ENCODE measurements around the gene MTA3.

The MTA3 gene

DNA sequence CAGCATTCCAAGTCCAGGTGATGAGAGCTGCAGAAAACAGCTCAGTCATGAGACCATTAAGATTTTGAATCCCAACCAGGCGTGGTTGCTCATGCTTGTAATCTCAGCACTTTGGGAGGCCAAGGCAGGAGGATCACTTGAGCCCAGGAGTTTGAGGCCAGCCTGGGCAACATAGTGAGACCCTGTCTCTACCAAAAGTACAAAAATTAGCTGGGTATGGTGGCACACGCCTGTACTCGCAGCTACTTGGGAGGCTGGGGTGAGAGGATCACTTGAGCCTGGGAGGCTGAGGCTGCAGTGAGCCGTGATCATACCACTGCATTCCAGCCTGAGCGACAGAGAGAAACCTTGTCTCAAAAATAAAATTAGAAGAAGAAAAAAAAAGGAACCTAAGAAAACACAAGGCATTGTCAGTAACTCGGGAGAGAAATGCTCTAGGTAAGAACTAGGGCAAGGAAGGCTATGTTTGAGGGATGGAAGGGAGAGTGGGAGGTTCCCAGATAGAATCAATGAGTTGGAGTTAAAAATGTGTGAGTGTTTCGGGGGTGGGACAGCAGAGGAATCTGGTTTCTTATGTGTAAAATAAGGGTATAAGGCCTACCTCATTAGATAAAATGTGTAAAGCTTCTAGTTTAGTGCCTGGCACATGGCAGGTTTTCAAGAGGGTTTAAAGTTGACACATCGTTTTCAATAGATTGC is 23.3 kb upstream of the MTA3 start:
- no peak overlapping the region for H3K4me3 ChIP-seq (ENCODE audit: low read depth, low read length)
- DNase-seq (ENCODE audit: low read depth): no peak
- TF ChIP-seq, protein P1, sequence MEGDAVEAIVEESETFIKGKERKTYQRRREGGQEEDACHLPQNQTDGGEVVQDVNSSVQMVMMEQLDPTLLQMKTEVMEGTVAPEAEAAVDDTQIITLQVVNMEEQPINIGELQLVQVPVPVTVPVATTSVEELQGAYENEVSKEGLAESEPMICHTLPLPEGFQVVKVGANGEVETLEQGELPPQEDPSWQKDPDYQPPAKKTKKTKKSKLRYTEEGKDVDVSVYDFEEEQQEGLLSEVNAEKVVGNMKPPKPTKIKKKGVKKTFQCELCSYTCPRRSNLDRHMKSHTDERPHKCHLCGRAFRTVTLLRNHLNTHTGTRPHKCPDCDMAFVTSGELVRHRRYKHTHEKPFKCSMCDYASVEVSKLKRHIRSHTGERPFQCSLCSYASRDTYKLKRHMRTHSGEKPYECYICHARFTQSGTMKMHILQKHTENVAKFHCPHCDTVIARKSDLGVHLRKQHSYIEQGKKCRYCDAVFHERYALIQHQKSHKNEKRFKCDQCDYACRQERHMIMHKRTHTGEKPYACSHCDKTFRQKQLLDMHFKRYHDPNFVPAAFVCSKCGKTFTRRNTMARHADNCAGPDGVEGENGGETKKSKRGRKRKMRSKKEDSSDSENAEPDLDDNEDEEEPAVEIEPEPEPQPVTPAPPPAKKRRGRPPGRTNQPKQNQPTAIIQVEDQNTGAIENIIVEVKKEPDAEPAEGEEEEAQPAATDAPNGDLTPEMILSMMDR (IDR thresholded peaks at IDR 0.05; ENCODE audit: control insufficient read depth, extremely low read depth, insufficient read depth): no peak

DNA sequence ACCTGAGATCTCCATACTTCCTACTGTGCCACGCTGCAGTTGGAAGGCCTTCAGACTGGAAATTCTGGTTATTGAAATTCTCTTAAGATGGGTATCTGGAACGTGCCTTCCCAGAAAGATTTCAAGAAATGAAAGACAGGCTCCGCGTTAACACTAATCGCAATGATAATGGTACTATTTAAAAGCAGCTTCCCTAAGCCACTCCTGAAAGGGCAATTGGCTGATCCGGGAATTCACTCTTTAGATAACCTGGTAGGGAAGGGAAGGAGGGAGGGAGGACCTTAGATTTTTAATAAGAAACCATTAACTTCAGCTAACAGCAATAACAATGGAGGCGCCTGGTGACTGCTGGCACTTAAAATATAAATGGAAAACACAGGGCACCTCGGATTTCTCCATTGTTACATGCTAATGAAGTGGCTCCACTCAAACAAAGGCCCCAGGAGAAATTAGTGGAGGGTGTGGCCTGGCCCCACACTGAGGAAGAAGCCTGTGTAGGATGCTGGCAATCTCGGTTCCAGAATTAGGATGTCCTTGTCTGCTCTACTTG is 22.5 kb upstream of the MTA3 start:
- H3K4me3 ChIP-seq (ENCODE audit: low read depth, low read length): no peak overlapping the region
- TF ChIP-seq, protein P1 (IDR thresholded peaks at IDR 0.05; ENCODE audit: control insufficient read depth, extremely low read depth, insufficient read depth): no peak
- DNase-seq (ENCODE audit: low read depth): peak; percentile 22

DNA sequence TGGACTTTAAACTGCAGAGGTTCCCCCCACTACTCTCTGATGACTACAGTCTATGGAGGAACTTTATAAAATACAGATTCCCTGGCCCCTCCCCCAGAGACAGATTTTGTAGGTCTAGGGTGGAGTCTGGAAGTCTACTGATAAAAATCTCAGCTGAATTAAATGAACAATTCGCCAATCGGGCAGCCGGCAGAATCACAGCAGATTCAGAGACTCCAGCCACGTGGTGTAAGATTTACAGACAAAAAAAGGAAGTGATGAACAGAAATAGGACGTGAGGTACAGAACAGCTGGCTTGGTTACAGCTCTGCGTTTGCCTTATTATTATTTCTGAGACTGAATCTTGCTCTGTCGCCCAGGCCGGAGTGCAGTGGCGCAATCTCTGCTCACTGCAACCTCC is 21.4 kb upstream of the MTA3 start:
- TF ChIP-seq, protein P1 (IDR thresholded peaks at IDR 0.05; ENCODE audit: control insufficient read depth, extremely low read depth, insufficient read depth): no peak
- H3K4me3 ChIP-seq (ENCODE audit: low read depth, low read length): no peak overlapping the region

DNA sequence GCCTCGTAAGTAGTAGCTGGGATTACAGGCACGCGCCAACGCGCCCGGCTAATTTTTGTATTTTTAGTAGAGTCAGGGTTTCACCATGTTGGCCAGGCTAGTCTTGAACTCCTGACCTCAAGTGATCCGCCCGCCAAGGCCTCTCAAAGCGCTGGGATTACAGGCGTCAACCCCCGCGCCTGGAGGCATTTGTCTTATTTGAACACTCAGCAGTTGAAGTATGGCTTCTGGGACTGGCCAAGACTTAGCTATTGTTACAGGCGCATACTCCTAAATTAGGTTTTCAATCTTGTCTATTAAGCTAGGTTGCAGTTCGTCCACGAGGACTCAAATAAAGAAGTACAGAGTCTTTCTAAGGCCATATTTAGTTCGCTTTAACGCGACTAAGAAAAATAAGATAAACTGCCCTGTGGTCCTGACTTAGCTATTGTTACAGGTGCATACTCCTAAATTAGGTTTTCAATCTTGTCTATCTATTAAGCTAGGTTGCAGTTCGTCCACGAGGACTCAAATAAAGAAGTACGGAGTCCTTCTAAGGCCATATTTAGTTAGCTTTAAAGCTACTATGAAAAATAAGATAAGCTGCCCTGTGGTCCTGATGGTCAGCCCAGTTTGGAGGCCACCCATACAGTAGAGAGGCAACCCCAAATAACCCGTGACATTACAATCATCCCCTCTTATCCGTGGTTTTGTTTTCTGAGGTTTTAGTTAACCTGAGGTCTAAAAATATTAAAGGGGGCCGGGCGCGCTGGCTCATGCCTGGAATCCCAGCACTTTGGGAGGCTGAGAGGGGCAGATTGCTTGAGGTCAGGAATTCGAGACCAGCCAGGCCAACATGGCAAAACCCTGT is 20.8 kb upstream of the MTA3 start:
- no peak for DNase-seq (ENCODE audit: low read depth)
- TF ChIP-seq, protein P1 (IDR thresholded peaks at IDR 0.05; ENCODE audit: control insufficient read depth, extremely low read depth, insufficient read depth): no peak
- no peak overlapping the region for H3K4me3 ChIP-seq (ENCODE audit: low read depth, low read length)

More for the DNA sequence above, 21.4 kb upstream of the MTA3 start:
- no peak for DNase-seq (ENCODE audit: low read depth)

DNA sequence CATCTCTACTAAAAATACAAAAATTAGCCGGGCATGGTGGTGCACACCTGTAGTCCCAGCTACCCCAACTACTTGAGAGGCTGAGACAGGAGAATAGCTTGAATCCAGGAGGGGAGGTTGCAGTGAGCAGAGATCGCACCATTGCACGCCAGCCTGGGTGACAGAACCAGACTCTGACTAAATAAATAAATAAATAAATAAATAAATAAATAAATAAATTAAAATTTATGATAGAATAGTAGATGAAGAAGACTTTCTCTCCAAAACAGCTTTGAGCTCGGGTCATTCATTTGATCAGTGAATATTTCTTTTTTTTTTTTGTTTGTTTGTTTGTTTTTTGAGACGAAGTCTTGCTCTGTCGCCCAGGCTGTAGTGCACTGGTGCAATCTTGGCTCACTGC is 17.6 kb upstream of the MTA3 start:
- TF ChIP-seq, protein P1 (IDR thresholded peaks at IDR 0.05; ENCODE audit: control insufficient read depth, extremely low read depth, insufficient read depth): no peak
- no peak overlapping the region for H3K4me3 ChIP-seq (ENCODE audit: low read depth, low read length)
- no peak for DNase-seq (ENCODE audit: low read depth)

DNA sequence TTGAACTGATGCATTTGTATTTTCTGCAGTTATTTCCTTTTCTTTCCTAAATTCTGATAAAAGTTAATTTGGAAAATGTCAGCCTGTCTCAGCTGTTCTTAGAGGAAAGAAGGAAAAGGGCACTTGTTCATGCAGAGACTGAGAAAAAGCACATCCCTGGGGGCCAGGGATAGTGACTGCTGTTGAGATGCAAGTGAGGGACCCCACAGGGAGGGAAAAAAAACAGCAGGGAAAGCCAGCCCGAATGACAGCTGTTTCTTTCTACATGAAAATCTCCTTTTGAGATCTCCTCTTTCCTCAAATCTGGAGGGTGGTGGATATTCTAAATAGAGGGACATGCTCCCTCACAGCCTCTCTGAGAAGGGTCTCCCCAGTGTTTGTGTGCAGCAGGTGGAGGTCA is 14.0 kb upstream of the MTA3 start:
- H3K4me3 ChIP-seq (ENCODE audit: low read depth, low read length): no peak overlapping the region
- no peak for DNase-seq (ENCODE audit: low read depth)
- TF ChIP-seq, protein P1 (IDR thresholded peaks at IDR 0.05; ENCODE audit: control insufficient read depth, extremely low read depth, insufficient read depth): no peak

All from LNCaP clone FGC (cell line).